BJ (cell line): Measurements from ENCODE around the gene HSD11B1L. TPM values are rescaled to one million over a fixed set of nuclear protein-coding genes. Genes with fewer than 3 reads are reported as not detected.

ENCODE experiments used
- CTCF ChIA-PET: fragments of 350-600 bp; formaldehyde crosslinking; extraction: SDS; loops from one replicate; lab custom pipeline; 2021; ENCODE audit warnings: antibody characterized with exemption, inconsistent platforms; lab: Yijun Ruan, JAX
- POLR2A ChIA-PET: fragments of 300-600 bp; sonication (Branson Sonifier 250); formaldehyde crosslinking; extraction: SDS; loops from one replicate; lab custom pipeline; 2021; ENCODE audit warnings: antibody characterized with exemption; lab: Charles Lee
- DNase-seq: peaks from one replicate; pipeline ENCODE4 v3.0.0-alpha.2; 2011; ENCODE audit warnings: low read depth
- H3K27me3 ChIP-seq: 2 replicates; pipeline ENCODE4 v1.6.0; 2011; ENCODE audit warnings: low read length; ENCODE audit not compliant: control insufficient read depth, insufficient read depth
- H3K36me3 ChIP-seq: 2 replicates; pipeline ENCODE4 v1.5.1; 2011; ENCODE audit warnings: low read length; ENCODE audit not compliant: control insufficient read depth, insufficient read depth
- H3K4me3 ChIP-seq: 2 replicates; pipeline ENCODE4 v1.5.1; 2011; ENCODE audit warnings: low read depth, mild to moderate bottlenecking, control low read depth, low read length
- CTCF ChIP-seq: IDR thresholded peaks from 2 replicates; pipeline ENCODE4 v1.5.1; 2011; ENCODE audit warnings: low read depth, mild to moderate bottlenecking, control low read depth, inconsistent platforms, low read length, moderate library complexity; ENCODE audit not compliant: insufficient read depth
- polyA plus RNA-seq: library from polyadenylated mRNA; depleted of rRNA; stranded (reverse); fragments of >200 nt; gene quantifications from 2 replicates; pipeline ENCODE4 v1.2.3, GENCODE V29; 2011

HSD11B1L gene
- polyA plus RNA-seq, 1 experiment = 5.6 TPM

GRCh38 chr19:5681391-5682106, 722 bp downstream of the HSD11B1L start:
- TF ChIP-seq CTCF = no peak
- H3K36me3 ChIP-seq = peaks cover 5% of the 10 kb centered on the region
- H3K4me3 ChIP-seq = peak overlapping the region; percentile 84
- CTCF ChIA-PET = interaction anchor here (1.0 kb wide), 1 partner anchor 8 kb away, joined by 3 read pairs; no protein-coding TSS in a partner anchor
- H3K27me3 ChIP-seq = no peaks in the 10 kb centered on the region
- POLR2A ChIA-PET = no interaction called here
- DNase-seq = no peak

- POLR2A ChIA-PET = no interaction called here
- CTCF ChIA-PET = interaction anchor here (0.5 kb wide), 1 partner anchor 152 kb away, joined by 3 read pairs; no protein-coding TSS in a partner anchor
Measured at GRCh38 chr19:5682107-5682482, 1.3 kb downstream of the HSD11B1L start.

DNA sequence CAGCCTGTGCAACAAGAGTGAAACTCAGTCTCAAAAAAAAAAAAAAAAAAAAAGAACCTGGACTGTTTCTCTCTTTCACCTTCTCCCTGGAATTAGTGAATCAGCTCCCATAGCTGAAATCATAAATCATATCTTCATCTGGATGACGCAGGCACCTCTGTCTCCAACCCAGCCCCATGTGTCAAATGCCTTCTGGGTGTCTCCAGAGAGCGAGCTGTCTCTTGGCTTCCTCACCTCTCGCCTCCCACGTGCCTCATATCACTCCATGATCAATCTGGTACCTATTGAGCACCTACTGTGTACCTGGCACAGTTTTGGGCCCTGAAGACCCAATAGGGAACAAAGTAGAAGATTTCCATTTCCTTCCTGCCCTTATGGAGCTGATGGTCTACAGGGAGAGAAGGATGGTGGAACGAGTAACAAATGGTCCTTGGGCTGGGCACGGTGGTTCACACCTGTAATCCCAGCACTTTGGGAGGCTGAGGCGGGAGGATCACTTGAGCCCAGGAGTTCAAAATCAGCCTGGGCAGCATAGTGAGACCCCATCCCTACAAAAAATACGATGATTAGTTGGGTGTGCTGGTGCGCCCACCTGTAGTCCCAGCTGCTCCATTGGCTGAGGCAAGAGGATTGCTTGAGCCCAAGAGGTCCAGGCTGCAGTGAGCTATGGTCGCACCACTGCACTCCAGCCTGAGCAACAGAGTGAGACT, 2.5 kb downstream of the HSD11B1L start:
- CTCF ChIA-PET = interaction anchor here (0.5 to 1.6 kb wide), 2 partner anchors 37 to 46 kb away, joined by 3 to 4 read pairs; partner anchors contain the start of genes CATSPERD and LONP1

More at GRCh38 chr19:5682107-5682482, 1.3 kb downstream of the HSD11B1L start:
- Histone ChIP-seq H3K4me3 (no peak overlapping the region), H3K36me3 (peaks cover 5% of the 10 kb centered on the region), H3K27me3 (no peaks in the 10 kb centered on the region)
- no peak for DNase-seq
- TF ChIP-seq CTCF = no peak

DNA sequence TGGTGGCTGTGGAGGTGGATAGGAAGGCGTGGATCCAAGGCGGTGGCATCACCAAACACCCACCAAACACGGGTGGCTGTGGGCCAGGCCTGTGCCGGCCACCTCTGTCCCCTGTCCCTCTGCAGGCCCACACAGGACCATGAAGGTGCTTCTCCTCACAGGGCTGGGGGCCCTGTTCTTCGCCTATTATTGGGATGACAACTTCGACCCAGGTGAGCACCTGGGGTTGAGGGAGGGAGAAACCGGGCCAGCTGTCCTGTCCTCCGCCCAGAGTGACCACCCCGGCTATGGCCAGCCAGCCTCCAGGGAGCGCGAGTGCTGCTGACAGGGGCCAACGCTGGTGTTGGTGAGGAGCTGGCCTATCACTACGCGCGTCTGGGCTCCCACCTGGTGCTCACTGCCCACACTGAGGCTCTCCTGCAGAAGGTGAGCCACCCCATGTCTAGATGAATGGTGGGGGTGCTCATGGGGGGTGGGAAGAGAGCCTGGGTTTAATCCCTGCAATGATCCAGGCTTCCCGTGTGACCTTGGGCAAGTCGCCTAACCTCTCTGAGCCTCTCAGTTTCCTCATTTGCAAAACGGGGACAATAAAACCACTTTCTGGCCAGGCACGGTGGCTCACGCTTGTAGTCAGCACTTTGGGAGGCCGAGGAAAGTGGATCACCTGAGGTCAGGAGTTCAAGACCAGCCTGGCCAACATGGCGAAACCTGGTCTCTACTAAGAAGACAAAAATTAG, 4.0 kb downstream of the HSD11B1L start:
- Histone ChIP-seq H3K27me3 (no peaks in the 10 kb centered on the region), H3K4me3 (no peak overlapping the region), H3K36me3 (no peaks in the 10 kb centered on the region)
- DNase-seq = no peak
- no peak for TF ChIP-seq CTCF
- ChIA-PET CTCF (no interaction called here), POLR2A (no interaction called here)

More for the DNA sequence above, 2.5 kb downstream of the HSD11B1L start:
- H3K27me3 ChIP-seq = no peaks in the 10 kb centered on the region
- peaks cover under 1% of the 10 kb centered on the region; the same call in 1 of the 2 replicates for H3K36me3 ChIP-seq
- no peak for TF ChIP-seq CTCF
- POLR2A ChIA-PET = no interaction called here
- DNase-seq = no peak
- H3K4me3 ChIP-seq = no peak overlapping the region
